Measurements from ENCODE around the gene VAPA.

Gene VAPA

GRCh38 chr18:9992300-9992972 is 78.6 kb downstream of the VAPA start:
- DNase-seq (ENCODE audit: low read depth): peak; percentile 21
- TF ChIP-seq CTCF (IDR thresholded peaks at IDR 0.05; ENCODE audit: low read length, missing control alignments): no peak
- H3K4me3 ChIP-seq (replicated peaks; ENCODE audit: low read depth, low read length): no peak overlapping the region

GRCh38 chr18:9992973-9993520 is 79.2 kb downstream of the VAPA start:
- no peak overlapping the region for H3K4me3 ChIP-seq (replicated peaks; ENCODE audit: low read depth, low read length)
- TF ChIP-seq CTCF (IDR thresholded peaks at IDR 0.05; ENCODE audit: low read length, missing control alignments): no peak
- DNase-seq (ENCODE audit: low read depth): no peak

GRCh38 chr18:9993521-9994025 is 79.8 kb downstream of the VAPA start:
- no peak for DNase-seq (ENCODE audit: low read depth)
- no peak overlapping the region for H3K4me3 ChIP-seq (replicated peaks; ENCODE audit: low read depth, low read length)
- no peak for TF ChIP-seq CTCF (IDR thresholded peaks at IDR 0.05; ENCODE audit: low read length, missing control alignments)

GRCh38 chr18:9994026-9994570 is 80.3 kb downstream of the VAPA start:
- no peak for DNase-seq (ENCODE audit: low read depth)
- no peak for TF ChIP-seq CTCF (IDR thresholded peaks at IDR 0.05; ENCODE audit: low read length, missing control alignments)
- no peak overlapping the region for H3K4me3 ChIP-seq (replicated peaks; ENCODE audit: low read depth, low read length)

- TF ChIP-seq CTCF (IDR thresholded peaks at IDR 0.05; ENCODE audit: low read length, missing control alignments): no peak
- DNase-seq (ENCODE audit: low read depth): no peak
- H3K4me3 ChIP-seq (replicated peaks; ENCODE audit: low read depth, low read length): no peak overlapping the region
Observed at GRCh38 chr18:9994701-9995235, 81.0 kb downstream of the VAPA start.

- TF ChIP-seq CTCF (IDR thresholded peaks at IDR 0.05; ENCODE audit: low read length, missing control alignments): no peak
- no peak overlapping the region for H3K4me3 ChIP-seq (replicated peaks; ENCODE audit: low read depth, low read length)
- DNase-seq (ENCODE audit: low read depth): no peak
Observed at GRCh38 chr18:9995631-9996030, 81.8 kb downstream of the VAPA start.
